Neuronal stem cell (in vitro differentiated cells): ENCODE data around the gene GALNT1.

Source experiments
- DNase-seq: peaks from one replicate; pipeline ENCODE4 v3.0.0-alpha.2; 2013; ENCODE audit warnings: low spot score
- H2AFZ ChIP-seq: one replicate; pipeline ENCODE4 v1.6.1; 2013; ENCODE audit warnings: mild to moderate bottlenecking, low read length, inconsistent platforms
- H2AK5ac ChIP-seq: 2 replicates; pipeline ENCODE4 v1.6.1; 2013; ENCODE audit warnings: low read depth, mild to moderate bottlenecking, inconsistent platforms, low read length, moderate library complexity, mixed read lengths
- H2BK120ac ChIP-seq: 2 replicates; pipeline ENCODE4 v1.6.1; 2013; ENCODE audit warnings: low read depth, mild to moderate bottlenecking, inconsistent platforms, low read length, moderate library complexity, mixed read lengths
- H2BK12ac ChIP-seq: one replicate; pipeline ENCODE4 v1.6.1; 2013; ENCODE audit warnings: low read length, inconsistent platforms
- H2BK15ac ChIP-seq: 2 replicates; pipeline ENCODE4 v1.6.1; 2013; ENCODE audit warnings: mild to moderate bottlenecking, low read length, inconsistent platforms, mixed read lengths
- H2BK5ac ChIP-seq: one replicate; pipeline ENCODE4 v1.6.1; 2013; ENCODE audit warnings: inconsistent platforms, mild to moderate bottlenecking, low read length, moderate library complexity
- H3K14ac ChIP-seq: one replicate; pipeline ENCODE4 v1.6.1; 2013; ENCODE audit warnings: low read length, inconsistent platforms
- H3K18ac ChIP-seq: 2 replicates; pipeline ENCODE4 v1.6.1; 2013; ENCODE audit warnings: low read length, inconsistent platforms
- H3K23ac ChIP-seq: 2 replicates; pipeline ENCODE4 v1.6.1; 2013; ENCODE audit warnings: low read depth, mild to moderate bottlenecking, mixed read lengths, low read length, inconsistent platforms; ENCODE audit not compliant: poor library complexity
- H3K27ac ChIP-seq: replicated peaks from 3 replicates; pipeline ENCODE4 v1.5.1; 2013; ENCODE audit warnings: low read length, inconsistent platforms
- H3K27me3 ChIP-seq, 3 experiments: 2 replicates each; pipeline ENCODE4 v1.6.1; 2013; ENCODE audit warnings: low read length in 3 of 3, mild to moderate bottlenecking in 2 of 3, inconsistent platforms in 1 of 3, low read depth in 1 of 3, mixed read lengths in 1 of 3, moderate library complexity in 1 of 3; ENCODE audit not compliant: control insufficient read depth in 3 of 3, insufficient read depth in 3 of 3
- H3K36me3 ChIP-seq, 2 donors: replicated peaks in 1 of 2; 2 replicates each; pipeline ENCODE4 v1.6.1; 2013; ENCODE audit warnings: low read length in 2 of 2; ENCODE audit not compliant: control insufficient read depth in 2 of 2, insufficient read depth in 2 of 2
- H3K4ac ChIP-seq: 2 replicates; pipeline ENCODE4 v1.6.1; 2013; ENCODE audit warnings: inconsistent platforms, mild to moderate bottlenecking, low read length, moderate library complexity
- H3K4me1 ChIP-seq, 2 donors: 1 replicate in 1 of 2; 2 replicates in 1 of 2; pipeline ENCODE4 v1.6.1; 2013; ENCODE audit warnings: low read length in 2 of 2, low read depth in 1 of 2; ENCODE audit not compliant: control insufficient read depth in 2 of 2, insufficient read depth in 1 of 2
- H3K4me2 ChIP-seq: one replicate; pipeline ENCODE4 v1.6.1; 2013; ENCODE audit warnings: mild to moderate bottlenecking, low read length, inconsistent platforms; ENCODE audit not compliant: insufficient read depth, poor library complexity, severe bottlenecking
- H3K4me3 ChIP-seq, 2 donors: 2 replicates each; pipeline ENCODE4 v1.5.1; 2013; ENCODE audit warnings: low read length in 2 of 2, mild to moderate bottlenecking in 2 of 2, inconsistent platforms in 1 of 2, moderate library complexity in 1 of 2
- H3K79me1 ChIP-seq: one replicate; pipeline ENCODE4 v1.6.1; 2013; ENCODE audit warnings: low read depth, mild to moderate bottlenecking, inconsistent platforms, low read length, moderate library complexity
- H3K9ac ChIP-seq: one replicate; pipeline ENCODE4 v1.6.1; 2013; ENCODE audit warnings: mild to moderate bottlenecking, low read depth, low read length, inconsistent platforms; ENCODE audit not compliant: poor library complexity
- H3K9me3 ChIP-seq, 2 donors: replicated peaks in 1 of 2; 2 replicates each; pipeline versions ENCODE3 to v1.6.1; 2013; ENCODE audit warnings: low read length in 2 of 2, mild to moderate bottlenecking in 2 of 2, inconsistent platforms in 1 of 2, low read depth in 1 of 2, mixed read lengths in 1 of 2, moderate library complexity in 1 of 2; ENCODE audit not compliant: control insufficient read depth in 2 of 2, insufficient read depth in 1 of 2
- H4K8ac ChIP-seq: one replicate; pipeline ENCODE4 v1.6.1; 2013; ENCODE audit warnings: low read depth, mild to moderate bottlenecking, inconsistent platforms, low read length, moderate library complexity
- H4K91ac ChIP-seq: one replicate; pipeline ENCODE4 v1.6.1; 2013; ENCODE audit warnings: low read length, low read depth, mild to moderate bottlenecking, inconsistent platforms; ENCODE audit not compliant: poor library complexity
- WGBS, 2 donors: extraction: QIAGEN DNeasy Blood & Tissue Kit; methylation state at CpG; one replicate each; pipeline ENCODE4 v1.1.7; 2013; ENCODE audit warnings: missing lambda C conversion rate in 2 of 2, mixed read lengths in 1 of 2; ENCODE audit not compliant: insufficient read length in 2 of 2, insufficient replicate concordance in 1 of 2; ENCODE audit errors: extremely low coverage in 2 of 2; 5-methylcytosine and 5-hydroxymethylcytosine counted together

Gene GALNT1

GRCh38 chr18:35739778-35740177 lies 158.2 kb downstream of the GALNT1 start:
- Histone ChIP-seq H3K14ac (no peak overlapping the region), H3K4me1 (no peaks in the 10 kb centered on the region), H3K9ac (no peak overlapping the region), H2BK5ac (no peak overlapping the region), H3K27me3 (no peaks in the 10 kb centered on the region), H2AFZ (no peak overlapping the region), H3K4me2 (no peak overlapping the region), H4K91ac (no peak overlapping the region), H4K8ac (no peak overlapping the region), H3K23ac (no peak overlapping the region), H3K4me3 (no peak overlapping the region), H3K36me3 (no peaks in the 10 kb centered on the region), H3K79me1 (no peaks in the 10 kb centered on the region), H3K18ac (no peak overlapping the region), H2AK5ac (no peak overlapping the region), H2BK12ac (no peak overlapping the region), H2BK120ac (no peak overlapping the region), H2BK15ac (no peak overlapping the region), H3K27ac (no peak overlapping the region), H3K9me3 (no peaks in the 10 kb centered on the region), H3K4ac (no peak overlapping the region)
- DNase-seq: no peak

- Histone ChIP-seq H3K27me3 (no peaks in the 10 kb centered on the region), H2BK12ac (no peak overlapping the region), H3K4me2 (no peak overlapping the region), H3K79me1 (no peaks in the 10 kb centered on the region), H3K14ac (no peak overlapping the region), H3K4me3 (no peak overlapping the region), H2AK5ac (no peak overlapping the region), H4K8ac (no peak overlapping the region), H3K4ac (no peak overlapping the region), H2BK5ac (no peak overlapping the region), H3K36me3 (no peaks in the 10 kb centered on the region), H3K23ac (no peak overlapping the region), H3K9me3 (no peaks in the 10 kb centered on the region), H3K9ac (no peak overlapping the region), H3K27ac (no peak overlapping the region), H4K91ac (no peak overlapping the region), H2AFZ (no peak overlapping the region), H2BK120ac (no peak overlapping the region), H3K4me1 (no peaks in the 10 kb centered on the region), H2BK15ac (no peak overlapping the region), H3K18ac (no peak overlapping the region)
- WGBS, 2 donors: no CpG with 5 or more reads among the region's 2 CpGs
- no peak for DNase-seq
Measured at GRCh38 chr18:35740656-35741055, 159.1 kb downstream of the GALNT1 start.

GRCh38 chr18:35743916-35744315 lies 162.4 kb downstream of the GALNT1 start:
- no peaks in the 10 kb centered on the region for H3K79me1 ChIP-seq
- H3K4me3 ChIP-seq: no peak overlapping the region
- H4K8ac ChIP-seq: no peak overlapping the region
- no peak overlapping the region for H4K91ac ChIP-seq
- H2BK15ac ChIP-seq: no peak overlapping the region
- no peak overlapping the region for H3K23ac ChIP-seq
- H3K27ac ChIP-seq: no peak overlapping the region
- H3K36me3 ChIP-seq: no peaks in the 10 kb centered on the region
- H2AFZ ChIP-seq: no peak overlapping the region
- no peak overlapping the region for H3K14ac ChIP-seq
- DNase-seq: no peak
- no peaks in the 10 kb centered on the region for H3K9me3 ChIP-seq
- H2BK12ac ChIP-seq: no peak overlapping the region
- no peak overlapping the region for H3K4ac ChIP-seq
- no peak overlapping the region for H3K9ac ChIP-seq
- H3K4me2 ChIP-seq: no peak overlapping the region
- no peak overlapping the region for H2AK5ac ChIP-seq
- no peak overlapping the region for H2BK5ac ChIP-seq
- H3K4me1 ChIP-seq: no peaks in the 10 kb centered on the region
- no peak overlapping the region for H3K18ac ChIP-seq
- no peak overlapping the region for H2BK120ac ChIP-seq
- H3K27me3 ChIP-seq: peaks cover 0 to under 1% (median 0%) of the 10 kb centered on the region in 3 experiments

- Histone ChIP-seq H3K36me3 (no peaks in the 10 kb centered on the region), H3K27ac (no peak overlapping the region), H3K79me1 (no peaks in the 10 kb centered on the region), H3K9me3 (no peaks in the 10 kb centered on the region), H2AK5ac (no peak overlapping the region), H3K4me3 (no peak overlapping the region), H3K4me1 (no peaks in the 10 kb centered on the region), H4K91ac (no peak overlapping the region), H4K8ac (no peak overlapping the region), H3K23ac (no peak overlapping the region), H2BK12ac (no peak overlapping the region), H3K4me2 (no peak overlapping the region), H2BK120ac (no peak overlapping the region), H3K14ac (no peak overlapping the region), H3K27me3 (peaks cover 0 to 5% (median 0%) of the 10 kb centered on the region in 3 experiments), H2BK5ac (no peak overlapping the region), H2BK15ac (no peak overlapping the region), H3K18ac (no peak overlapping the region), H3K9ac (no peak overlapping the region), H2AFZ (no peak overlapping the region), H3K4ac (no peak overlapping the region)
- DNase-seq: no peak
- no CpG with 5 or more reads among the region's 4 CpGs for WGBS, 2 donors
Measured at GRCh38 chr18:35745814-35746213, 164.3 kb downstream of the GALNT1 start.
